GM12892 (cell line): ENCODE measurements around the gene CHPF2.

Experiments used
- POLR2A ChIP-seq: IDR thresholded peaks from 2 replicates; pipeline ENCODE4 v1.6.1; 2011; ENCODE audit warnings: low read depth, low read length, control low read depth
- POLR2AphosphoS5 ChIP-seq: IDR thresholded peaks from 2 replicates; pipeline ENCODE4 v1.6.1; 2011; ENCODE audit warnings: low read depth, low read length, control low read depth
- TAF1 ChIP-seq: IDR thresholded peaks from 2 replicates; pipeline ENCODE4 v1.6.1; 2011; ENCODE audit warnings: low read depth, mild to moderate bottlenecking, control low read depth, low read length, borderline replicate concordance

- TF ChIP-seq POLR2AphosphoS5 (no peak), TAF1 (no peak), POLR2A (no peak)
Measured at GRCh38 chr7:151273651-151274390, 41.5 kb downstream of the CHPF2 start.
